H1 (cell line): ENCODE data around the gene XPO6. TPM values are rescaled to one million over a fixed set of nuclear protein-coding genes. Genes with fewer than 3 reads are reported as not detected.

Experiments used
- CTCF ChIA-PET: fragments of 300-600 bp; sonication (Branson Sonifier 250); formaldehyde crosslinking; loops from one replicate; lab custom pipeline; 2021; ENCODE audit not compliant: partially characterized antibody; lab: Charles Lee
- POLR2A ChIA-PET: fragments of 300-600 bp; sonication (Branson Sonifier 250); formaldehyde crosslinking; loops from one replicate; lab custom pipeline; 2021; ENCODE audit warnings: inconsistent platforms; ENCODE audit not compliant: partially characterized antibody; lab: Charles Lee
- DNase-seq, 2 experiments: peaks; one replicate each; pipeline versions ENCODE4 v3.0.0 to v3.0.0-alpha.2; 2010 to 2022; ENCODE audit warnings: low spot score in 2 of 2, low read depth in 1 of 2, mixed read lengths in 1 of 2
- FAIRE-seq: peaks from 2 replicates; lab custom pipeline; 2011; peaks lifted over from hg19 to GRCh38; lab: Jason Lieb, UNC
- H2AFZ ChIP-seq: 2 replicates; pipeline ENCODE4 v1.8.1; 2012; ENCODE audit warnings: low read length, inconsistent platforms
- H2AK5ac ChIP-seq: 2 replicates; pipeline ENCODE4 v1.6.1; 2013; ENCODE audit warnings: low read depth, low read length
- H2BK120ac ChIP-seq: replicated peaks from 2 replicates; pipeline ENCODE3; 2013; ENCODE audit warnings: low read depth, low read length, inconsistent platforms
- H2BK12ac ChIP-seq: 2 replicates; pipeline ENCODE4 v1.6.1; 2013; ENCODE audit warnings: low read depth, low read length
- H2BK15ac ChIP-seq: 2 replicates; pipeline ENCODE4 v1.6.1; 2013; ENCODE audit warnings: low read length
- H2BK20ac ChIP-seq: 2 replicates; pipeline ENCODE4 v1.6.1; 2013; ENCODE audit warnings: low read length
- H2BK5ac ChIP-seq: 2 replicates; pipeline ENCODE4 v1.6.1; 2013; ENCODE audit warnings: low read depth, low read length
- H3K14ac ChIP-seq: 2 replicates; pipeline ENCODE4 v1.6.1; 2013; ENCODE audit warnings: inconsistent platforms; ENCODE audit not compliant: insufficient read length
- H3K18ac ChIP-seq: 2 replicates; pipeline ENCODE4 v1.6.1; 2013; ENCODE audit warnings: low read length; ENCODE audit errors: extremely low read depth
- H3K23ac ChIP-seq: 2 replicates; pipeline ENCODE4 v1.6.1; 2013; ENCODE audit warnings: inconsistent platforms; ENCODE audit not compliant: insufficient read length
- H3K23me2 ChIP-seq: 2 replicates; pipeline ENCODE4 v1.6.1; 2013; ENCODE audit warnings: low read depth, low read length
- H3K27ac ChIP-seq: 2 replicates; pipeline ENCODE4 v1.6.1; 2011; ENCODE audit warnings: low read depth, low read length, inconsistent platforms
- H3K27me3 ChIP-seq, 4 experiments: replicated peaks in 1 of 4; 1 replicate in 1 of 4; 2 replicates in 3 of 4; pipeline versions ENCODE4 v1.6.1 to v1.8.1; 2011 to 2013; ENCODE audit warnings: low read length in 3 of 4, mild to moderate bottlenecking in 3 of 4, inconsistent platforms in 2 of 4, mixed read lengths in 2 of 4, moderate library complexity in 1 of 4; ENCODE audit not compliant: control insufficient read depth in 3 of 4, insufficient read depth in 3 of 4; ENCODE audit errors: extremely low read depth in 1 of 4
- H3K36me3 ChIP-seq, 4 experiments: 2 replicates each; pipeline versions ENCODE4 v1.6.1 to v1.8.1; 2011 to 2013; ENCODE audit warnings: mild to moderate bottlenecking in 4 of 4, low read length in 3 of 4, moderate library complexity in 2 of 4, control low read depth in 1 of 4, inconsistent platforms in 1 of 4; ENCODE audit not compliant: insufficient read depth in 4 of 4, control insufficient read depth in 2 of 4
- H3K4ac ChIP-seq: replicated peaks from 2 replicates; pipeline ENCODE3; 2013; ENCODE audit warnings: low read length, low read depth, mixed read lengths, inconsistent platforms; ENCODE audit not compliant: insufficient read length
- H3K4me1 ChIP-seq, 4 experiments: replicated peaks in 1 of 4; 1 replicate in 1 of 4; 2 replicates in 3 of 4; pipeline versions ENCODE4 v1.6.1 to v1.8.1; 2011 to 2013; ENCODE audit warnings: low read length in 3 of 4, inconsistent platforms in 2 of 4, mixed read lengths in 1 of 4; ENCODE audit not compliant: insufficient read depth in 4 of 4, control insufficient read depth in 3 of 4
- H3K4me2 ChIP-seq, 2 experiments: 2 replicates each; pipeline versions ENCODE4 v1.6.1 to v1.8.1; 2011 to 2013; ENCODE audit warnings: low read depth in 2 of 2, low read length in 2 of 2, control low read depth in 1 of 2, inconsistent platforms in 1 of 2, mild to moderate bottlenecking in 1 of 2; ENCODE audit not compliant: insufficient read depth in 1 of 2
- H3K4me3 ChIP-seq, 4 experiments: fragments of 200-600, 300-600 bp in 1 of 4; sonication (generic), shearing (Covaris generic), sonication (Bioruptor Twin) in 1 of 4; 2 replicates each; pipeline versions ENCODE4 v1.5.1 to v1.8.1; 2011 to 2016; ENCODE audit warnings: low read length in 4 of 4, low read depth in 3 of 4, control low read depth in 2 of 4, inconsistent platforms in 2 of 4, mild to moderate bottlenecking in 2 of 4, mixed read lengths in 1 of 4, moderate library complexity in 1 of 4; ENCODE audit not compliant: insufficient read depth in 2 of 4; ENCODE audit errors: extremely low read depth in 1 of 4
- H3K56ac ChIP-seq: replicated peaks from 2 replicates; pipeline ENCODE3; 2013; ENCODE audit warnings: low read depth, mild to moderate bottlenecking, mixed read lengths, low read length, inconsistent platforms; ENCODE audit not compliant: insufficient read length
- H3K79me1 ChIP-seq: 2 replicates; pipeline ENCODE4 v1.6.1; 2013; ENCODE audit warnings: low read depth, low read length, control low read depth
- H3K79me2 ChIP-seq, 2 experiments: 2 replicates each; pipeline versions ENCODE4 v1.6.1 to v1.8.1; 2012 to 2013; ENCODE audit warnings: low read length in 2 of 2, mild to moderate bottlenecking in 2 of 2, inconsistent platforms in 1 of 2; ENCODE audit not compliant: insufficient read depth in 2 of 2, control insufficient read depth in 1 of 2
- H3K9ac ChIP-seq, 4 experiments: replicated peaks in 1 of 4; 1 replicate in 1 of 4; 2 replicates in 3 of 4; pipeline versions ENCODE4 v1.6.1 to v1.8.1; 2011 to 2013; ENCODE audit warnings: low read depth in 3 of 4, low read length in 3 of 4, control low read depth in 2 of 4, mild to moderate bottlenecking in 2 of 4, moderate library complexity in 2 of 4, inconsistent platforms in 1 of 4; ENCODE audit errors: extremely low read depth in 1 of 4
- H3K9me3 ChIP-seq, 2 experiments: 2 replicates each; pipeline versions ENCODE4 v1.6.1 to v1.8.1; 2012 to 2013; ENCODE audit warnings: mild to moderate bottlenecking in 2 of 2, moderate library complexity in 2 of 2, control low read depth in 1 of 2, inconsistent platforms in 1 of 2, low read depth in 1 of 2, low read length in 1 of 2, mixed read lengths in 1 of 2; ENCODE audit not compliant: insufficient read depth in 2 of 2
- H4K20me1 ChIP-seq, 2 experiments: replicated peaks in 1 of 2; 2 replicates each; pipeline versions ENCODE3 to v1.8.1; 2011 to 2013; ENCODE audit warnings: inconsistent platforms in 2 of 2, low read length in 2 of 2, mild to moderate bottlenecking in 1 of 2; ENCODE audit not compliant: insufficient read depth in 2 of 2, control insufficient read depth in 1 of 2
- H4K5ac ChIP-seq: 2 replicates; pipeline ENCODE4 v1.6.1; 2013; ENCODE audit warnings: low read length, low read depth, mixed read lengths, inconsistent platforms; ENCODE audit not compliant: insufficient read length
- H4K8ac ChIP-seq: 2 replicates; pipeline ENCODE4 v1.8.0; 2013; ENCODE audit warnings: mild to moderate bottlenecking, moderate library complexity, low read length, inconsistent platforms; ENCODE audit not compliant: insufficient read depth; ENCODE audit errors: extremely low read depth
- H4K91ac ChIP-seq: replicated peaks from 2 replicates; pipeline ENCODE3; 2013; ENCODE audit warnings: low read length, mixed read lengths, inconsistent platforms; ENCODE audit not compliant: insufficient read length
- RAD21 ChIP-seq, 2 experiments: IDR thresholded peaks in 1 of 2; conservative IDR thresholded peaks in 1 of 2; 2 replicates each; pipeline ENCODE4 v1.6.1; 2011; ENCODE audit warnings: low read depth in 2 of 2, low read length in 2 of 2, improper control_type of control experiment in 1 of 2, inconsistent platforms in 1 of 2, mild to moderate bottlenecking in 1 of 2, moderate library complexity in 1 of 2
- WGBS, 2 experiments: shearing (Covaris generic) in 1 of 2; methylation state at CpG; one replicate each; pipeline versions ENCODE4 v1.1.6 to v1.1.7; 2013 to 2015; ENCODE audit warnings: low lambda C conversion rate in 2 of 2, mixed read lengths in 2 of 2, inconsistent platforms in 1 of 2, low coverage in 1 of 2, missing lambda C conversion rate in 1 of 2; ENCODE audit not compliant: insufficient replicate concordance in 2 of 2, insufficient coverage in 1 of 2, insufficient read length in 1 of 2; ENCODE audit errors: extremely low coverage in 1 of 2, missing lambda C conversion rate in 1 of 2; 5-methylcytosine and 5-hydroxymethylcytosine counted together
- polyA plus RNA-seq, 7 experiments: library from polyadenylated mRNA; depleted of rRNA in 3 of 7; stranded (reverse) in 5 of 7; unstranded in 2 of 7; fragments of >200 nt in 5 of 7; fragments of 200-250 nt in 2 of 7; gene quantifications; 1 replicate in 5 of 7; 2 replicates in 1 of 7; 4 replicates in 1 of 7; pipeline versions ENCODE4 v1.2.1 to v1.2.3, GENCODE V29; 2011 to 2013; ENCODE audit warnings: missing spikeins in 2 of 7, mixed read lengths in 2 of 7
- total RNA-seq: library from RNA; stranded (reverse); fragmentation: NEBNext Ultra II Directional; extraction: Animal tissue kit (Norgen Biotek cat#: 25700); gene quantifications from 2 replicates; pipeline ENCODE4 v1.2.1, GENCODE V29; 2021

The XPO6 gene
- total and polyA plus RNA-seq, 2 of the 8 experiments (the other 6 are each of a cell fraction or from before 2014, with no cell fraction given) = 152 to 254 TPM

DNA sequence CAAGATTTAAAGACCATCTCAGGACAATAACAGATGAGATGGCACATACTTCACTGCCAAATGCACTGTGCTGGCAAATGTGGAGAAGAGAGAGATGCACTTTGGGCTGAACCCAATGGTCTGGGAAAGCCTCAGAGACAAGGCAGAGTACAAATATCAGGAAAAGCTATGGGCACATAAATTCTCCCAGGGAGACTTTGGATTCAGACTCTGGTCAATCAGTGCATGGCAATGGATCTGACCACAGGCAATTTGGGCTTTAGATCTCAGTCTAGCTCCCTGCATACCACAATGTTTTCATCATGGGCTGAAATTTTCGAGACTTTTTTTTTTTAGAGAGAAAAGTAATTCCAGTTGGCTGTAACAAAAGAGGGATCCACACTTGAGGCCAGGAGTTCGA lies 20.0 kb upstream of the XPO6 start:
- FAIRE-seq = no peak
- 95% methylated on average over 2 of the region's 2 CpGs; no CpG with 5 or more reads in 1 of the 2 experiments for WGBS, 2 experiments
- no peaks in the 10 kb centered on the region for H3K23me2 ChIP-seq
- H3K23ac ChIP-seq = no peak overlapping the region
- H3K27ac ChIP-seq = no peak overlapping the region
- H4K8ac ChIP-seq = no peak overlapping the region
- no peak overlapping the region for H2BK15ac ChIP-seq
- DNase-seq = no peak
- H3K9me3 ChIP-seq = no peaks in the 10 kb centered on the region
- no peak overlapping the region for H3K4me2 ChIP-seq
- H2AFZ ChIP-seq = no peak overlapping the region
- no peaks in the 10 kb centered on the region for H3K79me2 ChIP-seq
- ChIA-PET CTCF (no interaction called here), POLR2A (no interaction called here)
- H3K79me1 ChIP-seq = no peaks in the 10 kb centered on the region
- no peak overlapping the region for H2BK5ac ChIP-seq
- H3K18ac ChIP-seq = no peak overlapping the region
- no peak overlapping the region for H3K9ac ChIP-seq
- H2BK12ac ChIP-seq = no peak overlapping the region
- no peaks in the 10 kb centered on the region for H4K20me1 ChIP-seq
- no peak overlapping the region for H2BK120ac ChIP-seq
- H3K14ac ChIP-seq = no peak overlapping the region
- H3K4me3 ChIP-seq = no peak overlapping the region
- H4K91ac ChIP-seq = no peak overlapping the region
- no peak overlapping the region for H3K56ac ChIP-seq
- no peak overlapping the region for H3K4ac ChIP-seq
- H3K4me1 ChIP-seq = no peaks in the 10 kb centered on the region
- H2AK5ac ChIP-seq = no peak overlapping the region
- no peak overlapping the region for H2BK20ac ChIP-seq
- no peaks in the 10 kb centered on the region for H3K36me3 ChIP-seq
- H4K5ac ChIP-seq = no peak overlapping the region
- no peaks in the 10 kb centered on the region for H3K27me3 ChIP-seq
- TF ChIP-seq RAD21 (IDR thresholded peaks at IDR 0.05 in 1 of 2, conservative IDR thresholded peaks at IDR 0.05 in 1 of 2; ENCODE audit: low read depth in 2 of 2, low read length in 2 of 2) = no peak
